ENCODE measurements around the gene CCDC15. TPM values are rescaled to one million over a fixed set of nuclear protein-coding genes. Genes with fewer than 3 reads are reported as not detected.

Gene CCDC15
- total RNA-seq: 1.8 TPM in 2 replicates
- total RNA-seq (2013): 1.7 TPM
- polyA plus RNA-seq: 0.29 and 0.31 TPM in 2 replicates
- polyA minus RNA-seq: 0.51 and 0.57 TPM in 2 replicates

GRCh38 chr11:124953753-124954589 is at the start of gene CCDC15:
CCDC15 (plus strand) TSS chr11:124954202; CDS start chr11:124954733, 531 bp downstream.
- intact Hi-C loops (cut with micrococcal nuclease): loop anchor here (1.0 to 5.0 kb wide), 8 partner anchors 77 to 948 kb away; partner anchors contain the start of genes DDX25, EI24, PUS3 and SLC37A2
- POLR2A ChIA-PET: interaction anchor here (0.6 to 2.0 kb wide), 5 partner anchors 17 to 638 kb away, joined by 3 to 16 read pairs (median 3); partner anchors contain the start of genes STT3A, TBRG1 and TMEM218
- CTCF ChIA-PET: interaction anchor here (0.6 to 1.7 kb wide), 9 partner anchors 78 to 1465 kb away, joined by 3 to 11 read pairs (median 3); partner anchors contain the start of gene SLC37A2

More at GRCh38 chr11:124953753-124954589, at the start of gene CCDC15:
- ATAC-seq (ENCODE audit: low read depth) (peak; percentile 99), DNase-seq (peak; percentile 95)
- peak within 1 kb of the TSS; percentile 99 for H2AFZ ChIP-seq (ENCODE audit: insufficient read depth, low read depth, low read length, poor library complexity, severe bottlenecking)
- peaks cover 0 to 2% (median 0%) of the 10 kb centered on the region in 4 experiments for H3K27me3 ChIP-seq (replicated peaks in 1 of 4; ENCODE audit: control extremely low read depth in 1 of 4, control insufficient read depth in 3 of 4, insufficient read depth in 4 of 4, low read length in 3 of 4)
- H3K4me2 ChIP-seq (replicated peaks; ENCODE audit: low read depth, low read length, poor library complexity, severe bottlenecking): peak within 1 kb of the TSS; percentile 89
- peak within 1 kb of the TSS; percentile 62 to 85 (median 81) for H3K4me3 ChIP-seq (ENCODE audit: control extremely low read depth in 1 of 5, extremely low read depth in 1 of 5, insufficient read depth in 1 of 5, low read depth in 2 of 5, low read length in 4 of 5)
- no peaks in the 10 kb centered on the region for H3K36me3 ChIP-seq (replicated peaks in 1 of 2; ENCODE audit: control extremely low read depth in 1 of 2, control insufficient read depth in 1 of 2, extremely low read depth in 1 of 2, insufficient read depth in 2 of 2, low read length in 1 of 2)
- TF ChIP-seq EZH2 (IDR thresholded peaks at IDR 0.05; ENCODE audit: borderline replicate concordance, insufficient read depth, low read depth, low read length, poor library complexity, severe bottlenecking) (no peak), CTCF (IDR thresholded peaks at IDR 0.05) (no peak)
- Mint-ChIP-seq H3K9me3 (ENCODE audit: insufficient read depth) (peaks cover 3% of the 10 kb centered on the region), H3K4me1 (no peaks in the 10 kb centered on the region), H3K27me3 (no peaks in the 10 kb centered on the region), H3K27ac (no peak within 1 kb of the TSS), H3K4me3 (no peak within 1 kb of the TSS)
- peaks cover 2 to 4% (median 3%) of the 10 kb centered on the region in 3 donors for H3K9me3 ChIP-seq (ENCODE audit: control extremely low read depth in 1 of 3, control insufficient read depth in 2 of 3, insufficient read depth in 1 of 3, low read length in 2 of 3)
- peaks cover 11 to 15% of the 10 kb centered on the region in 2 donors for H3K4me1 ChIP-seq (ENCODE audit: control insufficient read depth in 2 of 2, insufficient read depth in 2 of 2, low read length in 2 of 2)
- H4K20me1 ChIP-seq (ENCODE audit: control insufficient read depth, insufficient read depth, low read length, poor library complexity, severe bottlenecking): no peaks in the 10 kb centered on the region
- WGBS (ENCODE audit: insufficient coverage): under 1% methylated on average over 53 of the region's 54 CpGs
- H3K9ac ChIP-seq (ENCODE audit: low read length): peak within 1 kb of the TSS; percentile 85
- peak within 1 kb of the TSS; percentile 45 to 78 for H3K27ac ChIP-seq (ENCODE audit: low read length in 2 of 2)
- no peaks in the 10 kb centered on the region for H3K79me2 ChIP-seq (ENCODE audit: control insufficient read depth, insufficient read depth, low read length)

All from B cell (primary cell).